WTC11 (cell line): ENCODE results near the gene COMMD8.

Source experiments
- ATF2 ChIP-seq: sonication (generic); formaldehyde crosslinking; IDR thresholded peaks from 2 replicates; pipeline ENCODE4 v1.8.1; 2022; ENCODE audit warnings: low read depth, missing genetic modification reagents, borderline replicate concordance
- ATF3 ChIP-seq: sonication (generic); formaldehyde crosslinking; conservative IDR thresholded peaks from 2 replicates; pipeline ENCODE4 v1.8.1; 2022; ENCODE audit warnings: mild to moderate bottlenecking, missing genetic modification reagents
- ATF6 ChIP-seq: sonication (generic); formaldehyde crosslinking; IDR thresholded peaks from 2 replicates; pipeline ENCODE4 v1.8.1; 2023; ENCODE audit warnings: mild to moderate bottlenecking, missing genetic modification reagents
- CTCF ChIP-seq: fragments of 200-600 bp; IDR thresholded peaks from 2 replicates; pipeline ENCODE4 v1.8.0; 2022; ENCODE audit warnings: antibody characterized with exemption
- FOXK1 ChIP-seq: sonication (generic); formaldehyde crosslinking; IDR thresholded peaks from 2 replicates; pipeline ENCODE4 v1.8.0; 2022; ENCODE audit warnings: mild to moderate bottlenecking, moderate library complexity, missing genetic modification reagents
- MXD4 ChIP-seq: fragments of 250-450 bp; sonication (Bioruptor Pico); IDR thresholded peaks from 2 replicates; pipeline ENCODE4 v1.8.0; 2021; ENCODE audit warnings: mild to moderate bottlenecking, moderate library complexity, borderline replicate concordance
- USF2 ChIP-seq: sonication (generic); formaldehyde crosslinking; IDR thresholded peaks from 2 replicates; pipeline ENCODE4 v1.8.1; 2023; ENCODE audit warnings: mild to moderate bottlenecking, missing genetic modification reagents, moderate library complexity

- TF ChIP-seq USF2 (CRISPR knock-in tag) (no peak), ATF6 (CRISPR knock-in tag) (no peak), MXD4 (no peak), CTCF (no peak), FOXK1 (CRISPR knock-in tag) (no peak), ATF2 (CRISPR knock-in tag) (no peak), ATF3 (CRISPR knock-in tag) (no peak)
These were observed 53.2 kb downstream of the COMMD8 start for GRCh38 chr4:47410271-47410670.
